ENCODE measurements around the gene BLTP2. TPM values are rescaled to one million over a fixed set of nuclear protein-coding genes. Genes with fewer than 3 reads are reported as not detected.

Gene BLTP2
- total and polyA plus RNA-seq, 10 of the 15 experiments (the other 5 are each of a cell fraction or from before 2014, with no cell fraction given) = 14.2 to 151 (median 78.1) TPM

- TF ChIP-seq ZNF622 (IDR thresholded peaks at IDR 0.05) (no peak), EP300 (IDR thresholded peaks at IDR 0.05; ENCODE audit: borderline replicate concordance in 1 of 2, control insufficient read depth in 1 of 2, low read depth in 2 of 2, low read length in 2 of 2) (no peak), USF1 (IDR thresholded peaks at IDR 0.05; ENCODE audit: borderline replicate concordance, extremely low read length, insufficient read depth, low read depth, low read length) (no peak), BCLAF1 (IDR thresholded peaks at IDR 0.05) (no peak), ZBTB4 (CRISPR knock-in tag; IDR thresholded peaks at IDR 0.05) (no peak), HSF1 (IDR thresholded peaks at IDR 0.05; ENCODE audit: low read depth, low read length) (no peak), CHD4 (IDR thresholded peaks at IDR 0.05) (no peak), ZBTB33 (IDR thresholded peaks at IDR 0.05) (no peak), CBX5 (IDR thresholded peaks at IDR 0.05; ENCODE audit: low read depth) (no peak), RELB (IDR thresholded peaks at IDR 0.05; ENCODE audit: low read depth) (no peak), BHLHE40 (IDR thresholded peaks at IDR 0.05; ENCODE audit: borderline replicate concordance in 1 of 2, low read depth in 2 of 2, low read length in 1 of 2) (peak in 1 of 2 experiments; percentile 39; a peak in 2 of 4 replicates), POLR2AphosphoS2 (IDR thresholded peaks at IDR 0.05; ENCODE audit: low read depth, low read length) (peak; percentile 57; the same call in 1 of the 2 replicates), KDM1A (IDR thresholded peaks at IDR 0.05; ENCODE audit: borderline replicate concordance) (no peak), SIX5 (IDR thresholded peaks at IDR 0.05; ENCODE audit: low read depth, low read length, severe bottlenecking) (no peak)
Measured at GRCh38 chr17:28598799-28599310, 46.1 kb downstream of the BLTP2 start, which contains the start of gene SPAG5 (continued).
